ENCODE results near the gene ST3GAL3. TPM values are rescaled to one million over a fixed set of nuclear protein-coding genes. Genes with fewer than 3 reads are reported as not detected.
A peak's percentile ranks its signal among the peaks of the same experiment; 100 is the strongest.

ST3GAL3 gene
- total RNA-seq, 1 donor from 2014 or later = 13.6 TPM

- no peak overlapping the region for H3K27ac ChIP-seq
- no peak overlapping the region for H3K4me3 ChIP-seq
- peaks cover 23% of the 10 kb centered on the region for H3F3A ChIP-seq (ENCODE audit: low read depth)
- no peak overlapping the region for H3K9ac ChIP-seq
- no peak overlapping the region for H2AFZ ChIP-seq (replicated peaks)
- no peaks in the 10 kb centered on the region for H3K9me3 ChIP-seq (ENCODE audit: low read depth)
- H4K20me1 ChIP-seq (ENCODE audit: low read depth) = peaks cover 23% of the 10 kb centered on the region
- TF ChIP-seq CTCF (IDR thresholded peaks at IDR 0.05) (no peak), EZH2phosphoT487 (IDR thresholded peaks at IDR 0.05) (no peak), EZH2 (IDR thresholded peaks at IDR 0.05) (no peak)
- H3K27me3 ChIP-seq = no peaks in the 10 kb centered on the region
- peak overlapping the region; percentile 36 for H3K27ac Mint-ChIP-seq
- DNase-seq (ENCODE audit: low spot score) = no peak
- H3K36me3 Mint-ChIP-seq = peaks cover 5% of the 10 kb centered on the region
- no peaks in the 10 kb centered on the region for H3K9me3 Mint-ChIP-seq
- H3K4me2 ChIP-seq = no peak overlapping the region
- peaks cover 14% of the 10 kb centered on the region for H3K79me2 ChIP-seq (ENCODE audit: low read depth)
- no peaks in the 10 kb centered on the region for H3K36me3 ChIP-seq
- peaks cover 2% of the 10 kb centered on the region for H3K27me3 Mint-ChIP-seq (ENCODE audit: insufficient read depth, low read depth)
- peaks cover 24% of the 10 kb centered on the region for H3K4me1 ChIP-seq
- H3K4me3 Mint-ChIP-seq = no peak overlapping the region
- H3K4me1 Mint-ChIP-seq = peaks cover 31% of the 10 kb centered on the region
These were observed 242.3 kb downstream of the ST3GAL3 start for GRCh38 chr1:43949678-43950077.

GRCh38 chr1:43951021-43951985 is 244.0 kb downstream of the ST3GAL3 start:
- Histone ChIP-seq H3K9ac (no peak overlapping the region), H3K27me3 (no peaks in the 10 kb centered on the region), H2AFZ (replicated peaks) (no peak overlapping the region), H3K4me3 (no peak overlapping the region), H3K9me3 (ENCODE audit: low read depth) (no peaks in the 10 kb centered on the region), H3K27ac (no peak overlapping the region), H3K79me2 (ENCODE audit: low read depth) (peaks cover 14% of the 10 kb centered on the region), H3K4me1 (peaks cover 19% of the 10 kb centered on the region), H3F3A (ENCODE audit: low read depth) (peaks cover 17% of the 10 kb centered on the region), H3K36me3 (no peaks in the 10 kb centered on the region), H3K4me2 (no peak overlapping the region), H4K20me1 (ENCODE audit: low read depth) (peaks cover 23% of the 10 kb centered on the region)
- no peak for TF ChIP-seq EZH2 (IDR thresholded peaks at IDR 0.05)
- TF ChIP-seq CTCF (IDR thresholded peaks at IDR 0.05) = no peak
- TF ChIP-seq EZH2phosphoT487 (IDR thresholded peaks at IDR 0.05) = no peak
- no peak for DNase-seq (ENCODE audit: low spot score)
- Mint-ChIP-seq H3K27ac (no peak overlapping the region), H3K4me1 (peaks cover 23% of the 10 kb centered on the region), H3K36me3 (peaks cover 5% of the 10 kb centered on the region), H3K4me3 (no peak overlapping the region), H3K9me3 (no peaks in the 10 kb centered on the region), H3K27me3 (ENCODE audit: insufficient read depth, low read depth) (peaks cover 2% of the 10 kb centered on the region)

- Histone ChIP-seq H3K4me1 (peaks cover 13% of the 10 kb centered on the region), H3K79me2 (ENCODE audit: low read depth) (peaks cover 8% of the 10 kb centered on the region), H3K9me3 (ENCODE audit: low read depth) (no peaks in the 10 kb centered on the region), H2AFZ (replicated peaks) (no peak overlapping the region), H3K4me2 (peak overlapping the region; percentile 67), H3K36me3 (no peaks in the 10 kb centered on the region), H4K20me1 (ENCODE audit: low read depth) (peaks cover 23% of the 10 kb centered on the region), H3F3A (ENCODE audit: low read depth) (peaks cover 17% of the 10 kb centered on the region), H3K27me3 (no peaks in the 10 kb centered on the region), H3K27ac (no peak overlapping the region), H3K9ac (no peak overlapping the region), H3K4me3 (no peak overlapping the region)
- DNase-seq (ENCODE audit: low spot score) = peak; percentile 89
- Mint-ChIP-seq H3K9me3 (no peaks in the 10 kb centered on the region), H3K27ac (no peak overlapping the region), H3K36me3 (peaks cover 11% of the 10 kb centered on the region), H3K4me1 (peaks cover 19% of the 10 kb centered on the region), H3K4me3 (no peak overlapping the region), H3K27me3 (ENCODE audit: insufficient read depth, low read depth) (no peaks in the 10 kb centered on the region)
- TF ChIP-seq CTCF (IDR thresholded peaks at IDR 0.05) = no peak
- no peak for TF ChIP-seq EZH2phosphoT487 (IDR thresholded peaks at IDR 0.05)
- TF ChIP-seq EZH2 (IDR thresholded peaks at IDR 0.05) = no peak
These were observed 245.5 kb downstream of the ST3GAL3 start for GRCh38 chr1:43952731-43953346.
